HG02885 (cell line): ENCODE results near the gene TGM3.

Experiments
- ATAC-seq: cut with Tn5 transposase; IDR thresholded peaks from one replicate; pipeline ENCODE4 v1.9.1; 2021; ENCODE audit warnings: mild to moderate bottlenecking; ENCODE audit not compliant: unreplicated experiment, poor library complexity

Gene TGM3

GRCh38 chr20:2305029-2305428 lies 9.2 kb downstream of the TGM3 start:
- ATAC-seq: no peak

DNA sequence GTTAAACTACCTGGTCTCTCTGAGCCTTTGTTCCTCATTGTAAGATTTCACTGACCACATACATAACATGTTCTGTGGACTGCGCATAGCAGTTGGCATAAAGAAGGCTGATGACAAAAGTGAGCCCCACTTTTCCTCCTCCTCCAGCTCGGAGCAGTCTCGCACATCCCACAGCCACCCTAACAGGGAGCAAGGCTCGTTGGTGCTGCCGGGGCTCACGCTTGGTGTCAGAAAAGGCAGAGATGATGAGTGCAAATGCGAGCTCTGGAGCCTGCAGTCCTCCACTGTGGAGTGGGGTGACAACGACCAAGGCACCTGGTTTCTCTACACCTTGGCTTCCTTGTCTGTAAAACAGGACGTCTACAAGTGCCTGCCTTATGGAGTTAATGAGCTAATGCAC lies 9.7 kb downstream of the TGM3 start:
- ATAC-seq: no peak

GRCh38 chr20:2305946-2306345 lies 10.1 kb downstream of the TGM3 start:
- no peak for ATAC-seq

- ATAC-seq: no peak
Measured at GRCh38 chr20:2307136-2307535, 11.3 kb downstream of the TGM3 start.

DNA sequence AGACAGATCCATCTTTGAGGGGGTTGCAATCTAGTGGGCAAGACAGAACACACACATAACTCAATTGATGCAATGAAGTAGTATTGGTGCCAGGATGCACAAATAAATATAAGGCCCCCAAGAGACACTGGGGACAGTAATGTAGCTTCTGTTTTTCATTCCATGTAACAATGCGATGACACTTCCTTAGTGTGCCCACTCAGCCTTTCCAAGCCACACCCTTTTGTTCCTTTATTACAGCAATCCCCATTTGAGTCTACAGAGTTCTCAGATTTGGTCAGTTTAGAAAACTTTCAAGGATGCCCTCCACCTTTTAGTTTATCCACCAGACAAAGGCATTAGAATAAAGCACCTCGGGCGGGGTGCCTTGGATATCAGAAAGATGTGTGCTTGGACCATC lies 15.5 kb downstream of the TGM3 start:
- ATAC-seq: no peak

- no peak for ATAC-seq
Measured at GRCh38 chr20:2312876-2313275, 17.1 kb downstream of the TGM3 start.

- ATAC-seq: no peak
Measured at GRCh38 chr20:2313316-2313715, 17.5 kb downstream of the TGM3 start.

GRCh38 chr20:2314759-2315439 lies 19.1 kb downstream of the TGM3 start:
- no peak for ATAC-seq

GRCh38 chr20:2315440-2315778 lies 19.6 kb downstream of the TGM3 start:
- ATAC-seq: no peak

DNA sequence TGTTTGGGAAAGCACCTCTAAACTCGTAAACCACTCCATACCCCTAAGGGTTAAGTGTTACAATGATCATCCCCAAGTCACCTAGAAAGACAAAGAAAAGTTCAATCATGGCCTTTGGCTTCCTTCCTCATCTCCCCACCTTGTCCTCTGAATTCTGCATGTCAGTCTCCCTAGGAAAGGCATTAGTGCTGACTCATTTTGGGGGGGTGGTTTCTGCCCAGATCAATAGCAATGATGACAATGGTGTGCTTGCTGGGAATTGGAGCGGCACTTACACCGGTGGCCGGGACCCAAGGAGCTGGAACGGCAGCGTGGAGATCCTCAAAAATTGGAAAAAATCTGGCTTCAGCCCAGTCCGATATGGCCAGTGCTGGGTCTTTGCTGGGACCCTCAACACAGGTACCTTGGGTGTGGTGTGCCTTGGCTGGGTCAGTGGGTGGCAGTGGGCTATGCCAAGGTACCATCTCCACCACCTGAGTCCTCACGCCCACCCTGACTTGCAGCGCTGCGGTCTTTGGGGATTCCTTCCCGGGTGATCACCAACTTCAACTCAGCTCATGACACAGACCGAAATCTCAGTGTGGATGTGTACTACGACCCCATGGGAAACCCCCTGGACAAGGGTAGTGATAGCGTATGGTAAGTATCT lies 21.2 kb downstream of the TGM3 start:
- no peak for ATAC-seq

- no peak for ATAC-seq
Measured at GRCh38 chr20:2320813-2321658, 25.2 kb downstream of the TGM3 start.

- ATAC-seq: no peak
Measured at GRCh38 chr20:2323051-2323450, 27.2 kb downstream of the TGM3 start.

DNA sequence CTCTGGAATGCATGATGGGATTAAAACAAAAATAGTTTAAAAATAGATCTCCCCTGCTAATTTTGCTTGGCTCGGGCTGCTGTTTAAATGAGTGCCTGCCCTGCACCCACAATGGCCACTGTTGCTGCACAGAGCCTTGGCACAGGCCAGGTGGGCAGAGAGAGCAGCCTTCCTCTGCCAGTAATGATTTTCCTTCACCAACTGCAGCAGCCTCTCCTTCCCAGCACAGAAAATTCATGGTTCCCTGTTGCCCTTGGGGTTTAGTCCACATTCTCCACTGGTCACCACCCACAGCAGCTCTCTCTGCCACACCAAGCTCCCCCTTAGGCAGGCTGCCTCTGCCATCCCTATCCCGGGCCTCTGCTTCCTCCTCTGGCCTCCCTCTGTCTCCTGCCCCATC lies 30.2 kb downstream of the TGM3 start:
- ATAC-seq: no peak

GRCh38 chr20:2327620-2328555 lies 32.1 kb downstream of the TGM3 start:
- no peak for ATAC-seq

- ATAC-seq: no peak
Measured at GRCh38 chr20:2329286-2329685, 33.5 kb downstream of the TGM3 start.

DNA sequence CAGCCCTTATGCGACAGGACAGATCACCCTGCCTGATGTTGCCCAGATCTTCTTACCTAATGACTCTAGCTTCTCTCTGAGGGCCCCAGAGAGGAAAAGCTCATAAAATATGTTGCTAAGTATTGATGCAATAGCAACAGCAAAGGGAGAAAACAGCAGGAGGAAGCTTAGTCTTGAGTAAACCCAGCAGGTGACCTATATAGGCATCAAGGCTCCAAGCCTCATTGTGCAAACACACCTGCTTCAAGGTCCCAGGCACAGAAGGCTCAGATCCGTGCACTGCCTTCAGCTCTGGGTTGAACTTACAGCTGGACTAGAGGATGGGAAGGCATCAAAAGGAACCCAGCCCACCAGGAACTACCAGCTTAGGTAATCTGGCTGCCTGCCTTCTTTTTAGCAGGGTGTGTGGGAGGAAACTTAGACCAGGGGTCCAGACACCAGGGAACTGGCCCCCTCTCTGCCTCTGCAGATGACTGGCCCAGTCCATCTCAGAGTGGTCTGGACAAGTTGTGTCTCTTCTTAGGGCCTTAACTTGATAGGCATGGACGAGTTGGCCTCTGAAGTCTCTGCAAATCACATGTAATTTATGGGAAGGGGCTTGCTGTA lies 34.4 kb downstream of the TGM3 start:
- no peak for ATAC-seq

GRCh38 chr20:2331106-2331505 lies 35.3 kb downstream of the TGM3 start:
- no peak for ATAC-seq

GRCh38 chr20:2331901-2332565 lies 36.2 kb downstream of the TGM3 start:
- ATAC-seq: no peak

DNA sequence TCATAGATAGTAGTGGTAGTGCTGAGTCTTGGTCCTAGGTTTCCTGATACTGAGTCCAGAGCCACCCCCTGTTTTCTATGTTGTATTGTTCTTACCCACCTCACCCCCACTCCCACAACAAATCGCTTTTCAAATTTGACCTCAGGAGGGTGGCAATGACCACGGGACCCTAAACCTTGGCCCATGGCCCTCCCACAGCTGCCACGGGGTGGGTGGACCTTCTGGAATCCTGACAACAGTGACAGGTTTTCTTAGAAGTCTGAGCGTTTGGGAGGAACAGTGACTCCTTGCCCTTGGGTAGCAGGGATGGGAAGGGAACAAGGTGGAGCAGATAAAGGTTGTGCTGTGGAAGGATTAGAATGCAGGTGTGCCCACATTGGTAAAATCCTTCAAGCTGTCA lies 36.9 kb downstream of the TGM3 start:
- ATAC-seq: no peak
